AG09319 (cell line): ENCODE measurements around the gene RGS17.
"Not testable (repeated sequence)": the region's sequence is repeated elsewhere in the genome, so short reads cannot be mapped to it uniquely, and the experiment has no call there.

ENCODE experiments used
- DNase-seq: peaks from one replicate; pipeline ENCODE4 v3.0.0-alpha.2; 2010; ENCODE audit warnings: low read depth; ENCODE audit errors: extremely low read depth
- CTCF ChIP-seq: IDR thresholded peaks from 2 replicates; pipeline ENCODE4 v1.5.1; 2011; ENCODE audit warnings: low read depth, mild to moderate bottlenecking, inconsistent platforms, low read length, moderate library complexity

The RGS17 gene

GRCh38 chr6:152969688-152970418 lies 161.2 kb downstream of the RGS17 start:
- TF ChIP-seq CTCF: no peak
- DNase-seq: no peak

- not testable (repeated sequence) for DNase-seq
Observed at GRCh38 chr6:152966168-152966894, 164.8 kb downstream of the RGS17 start.

GRCh38 chr6:152959333-152959732 lies 171.7 kb downstream of the RGS17 start:
- DNase-seq: no peak
- no peak for TF ChIP-seq CTCF

- TF ChIP-seq CTCF: no peak
- no peak for DNase-seq
Observed at GRCh38 chr6:152957796-152958195, 173.3 kb downstream of the RGS17 start.
